Hepatocyte (in vitro differentiated cells): Measurements from ENCODE around the gene SLC5A10.

Source experiments
- CTCF ChIP-seq: fragments of 200-600 bp; sonication (generic); IDR thresholded peaks from 2 replicates; pipeline ENCODE4 v1.5.1; 2016; ENCODE audit warnings: antibody characterized with exemption, mild to moderate bottlenecking; ENCODE audit not compliant: poor library complexity
- EZH2 ChIP-seq: fragments of 200-600 bp; sonication (generic); IDR thresholded peaks from 2 replicates; pipeline ENCODE4 v1.6.1; 2016; ENCODE audit warnings: antibody characterized with exemption, mild to moderate bottlenecking, borderline replicate concordance
- EZH2phosphoT487 ChIP-seq: fragments of 200-600 bp; sonication (generic); IDR thresholded peaks from one replicate; pipeline ENCODE4 v1.6.1; 2018; ENCODE audit warnings: antibody characterized with exemption, mild to moderate bottlenecking, low read depth, moderate library complexity; ENCODE audit not compliant: unreplicated experiment, severe bottlenecking

GRCh38 chr17:18993905-18994526, 42.1 kb downstream of the SLC5A10 start:
- TF ChIP-seq CTCF (no peak), EZH2phosphoT487 (no peak), EZH2 (no peak)
